Hematopoietic multipotent progenitor cell treated with erythropoietin and hydrocortisone succinate and interleukin-3 and kit ligand, for 6 days (in vitro differentiated cells): ENCODE measurements around the gene UQCC3.
A peak's percentile ranks its signal among the peaks of the same experiment; 100 is the strongest.

Experiments
- DNase-seq: peaks from one replicate; pipeline ENCODE4 v3.0.0-alpha.2; 2015

The UQCC3 gene

GRCh38 chr11:62705413-62705812, 33.9 kb downstream of the UQCC3 start:
- DNase-seq: peak; percentile 63

GRCh38 chr11:62705880-62706849, 34.7 kb downstream of the UQCC3 start:
- DNase-seq: peak; percentile 98

- no peak for DNase-seq
Measured at GRCh38 chr11:62706850-62707247, 35.4 kb downstream of the UQCC3 start.

- DNase-seq: peak; percentile 24
Measured at GRCh38 chr11:62707277-62707861, 35.9 kb downstream of the UQCC3 start, which contains the start of the genes BSCL2 and GNG3. BSCL2 (minus strand) TSS chr11:62707424; CDS start chr11:62707195, 229 bp downstream. GNG3 (plus strand) TSS chr11:62707676; CDS start chr11:62708296, 620 bp downstream.

GRCh38 chr11:62708392-62708791, 36.9 kb downstream of the UQCC3 start:
- peak; percentile 72 for DNase-seq

GRCh38 chr11:62708793-62709192, 37.3 kb downstream of the UQCC3 start:
- DNase-seq: peak; percentile 63

- peak; percentile 100 for DNase-seq
Measured at GRCh38 chr11:62709247-62710000, 38.0 kb downstream of the UQCC3 start.

GRCh38 chr11:62710001-62710345, 38.5 kb downstream of the UQCC3 start:
- peak; percentile 57 for DNase-seq

- no peak for DNase-seq
Measured at GRCh38 chr11:62712276-62712812, 40.9 kb downstream of the UQCC3 start.

- DNase-seq: no peak
Measured at GRCh38 chr11:62712861-62713260, 41.4 kb downstream of the UQCC3 start.

GRCh38 chr11:62713343-62713742, 41.9 kb downstream of the UQCC3 start:
- no peak for DNase-seq

- no peak for DNase-seq
Measured at GRCh38 chr11:62715150-62716130, 44.0 kb downstream of the UQCC3 start.

GRCh38 chr11:62716206-62716605, 44.7 kb downstream of the UQCC3 start:
- no peak for DNase-seq

GRCh38 chr11:62716816-62717215, 45.3 kb downstream of the UQCC3 start:
- DNase-seq: no peak

- DNase-seq: no peak
Measured at GRCh38 chr11:62719302-62719978, 48.0 kb downstream of the UQCC3 start.

- peak; percentile 49 for DNase-seq
Measured at GRCh38 chr11:62721994-62722393, 50.5 kb downstream of the UQCC3 start.
